ENCODE measurements around the gene SPINK14. TPM values are rescaled to one million over a fixed set of nuclear protein-coding genes. Genes with fewer than 3 reads are reported as not detected.

Gene SPINK14
- total and polyA plus RNA-seq, 2 of the 13 experiments (the other 11 are each of a cell fraction or from before 2014, with no cell fraction given) = not detected

DNA sequence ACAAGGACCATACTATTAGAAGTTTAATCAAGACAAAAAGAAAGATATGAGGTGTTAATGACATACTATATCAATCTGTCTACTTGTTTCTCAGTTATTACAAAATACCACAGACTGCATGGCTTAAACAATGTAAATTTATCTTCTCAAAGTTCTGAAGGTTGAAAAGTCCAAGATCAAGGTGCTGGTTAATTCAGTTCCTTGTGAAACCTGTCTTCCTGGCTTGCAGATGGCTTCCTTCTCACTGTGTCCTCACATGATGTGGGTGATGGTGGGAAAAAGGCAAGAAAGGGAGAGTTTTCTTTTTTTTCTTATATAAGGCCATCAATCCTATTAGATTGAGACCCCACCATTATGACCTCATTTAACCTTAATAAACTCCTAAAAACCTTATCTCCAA, 15.6 kb upstream of the SPINK14 start (continued):
- TF ChIP-seq KDM6A (CRISPR knock-in tag; IDR thresholded peaks at IDR 0.05; ENCODE audit: low read depth) = no peak
- TF ChIP-seq ZNF720 (CRISPR knock-in tag; IDR thresholded peaks at IDR 0.05) = no peak
- TF ChIP-seq TBP (CRISPR knock-in tag; IDR thresholded peaks at IDR 0.05) = no peak
- no peak for TF ChIP-seq PTBP1 (IDR thresholded peaks at IDR 0.05; ENCODE audit: low read depth, low read length, poor library complexity, severe bottlenecking)
- TF ChIP-seq, protein P1, sequence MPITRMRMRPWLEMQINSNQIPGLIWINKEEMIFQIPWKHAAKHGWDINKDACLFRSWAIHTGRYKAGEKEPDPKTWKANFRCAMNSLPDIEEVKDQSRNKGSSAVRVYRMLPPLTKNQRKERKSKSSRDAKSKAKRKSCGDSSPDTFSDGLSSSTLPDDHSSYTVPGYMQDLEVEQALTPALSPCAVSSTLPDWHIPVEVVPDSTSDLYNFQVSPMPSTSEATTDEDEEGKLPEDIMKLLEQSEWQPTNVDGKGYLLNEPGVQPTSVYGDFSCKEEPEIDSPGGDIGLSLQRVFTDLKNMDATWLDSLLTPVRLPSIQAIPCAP (CRISPR knock-in tag; IDR thresholded peaks at IDR 0.05; ENCODE audit: low read depth) = no peak

DNA sequence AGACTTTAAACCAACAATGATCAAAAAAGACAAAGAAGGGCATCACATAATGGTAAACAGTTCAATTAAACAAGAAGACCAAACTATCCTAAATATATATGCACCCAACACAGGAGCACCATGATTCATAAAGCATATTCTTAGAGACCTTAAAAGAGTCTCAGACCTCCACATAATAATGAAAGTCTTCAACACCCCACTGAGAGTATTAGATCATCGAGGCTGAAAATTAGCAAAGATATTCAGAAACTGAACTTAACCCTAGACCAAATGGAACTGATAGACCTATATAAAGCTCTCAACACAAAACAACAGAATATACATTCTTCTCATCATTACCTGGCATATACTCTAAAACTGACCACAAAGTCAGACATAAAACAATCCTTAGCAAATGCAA, 11.7 kb upstream of the SPINK14 start:
- 0% methylated on average over 1 of the region's 1 CpG for WGBS (ENCODE audit: low lambda C conversion rate)
- no peak overlapping the region for H3K4me2 ChIP-seq (ENCODE audit: low read depth, low read length)
- FAIRE-seq = no peak

More for the DNA sequence above, 11.7 kb upstream of the SPINK14 start:
- ATAC-seq (no peak), DNase-seq (ENCODE audit: low spot score) (no peak)
- Histone ChIP-seq H3K4me3 (replicated peaks in 1 of 3; ENCODE audit: insufficient read depth in 1 of 3, low read depth in 2 of 3, low read length in 3 of 3) (no peak overlapping the region), H3K27me3 (ENCODE audit: control insufficient read depth in 1 of 2, insufficient read depth in 2 of 2, low read length in 2 of 2) (no peaks in the 10 kb centered on the region), H3K27ac (ENCODE audit: extremely low read length, insufficient read depth, low read length) (no peak overlapping the region), H2AFZ (ENCODE audit: low read length) (no peak overlapping the region), H3K79me2 (ENCODE audit: insufficient read depth, low read length) (no peaks in the 10 kb centered on the region), H4K20me1 (ENCODE audit: insufficient read depth, low read length) (no peaks in the 10 kb centered on the region), H3K9ac (ENCODE audit: insufficient read depth, low read depth, low read length) (no peak overlapping the region), H3K9me3 (ENCODE audit: low read length) (peaks cover 3% of the 10 kb centered on the region; the same call in 1 of the 2 replicates), H3K36me3 (replicated peaks in 1 of 2; ENCODE audit: control insufficient read depth in 1 of 2, insufficient read depth in 2 of 2, low read length in 2 of 2) (no peaks in the 10 kb centered on the region), H3K4me1 (ENCODE audit: insufficient read depth, low read length) (no peaks in the 10 kb centered on the region)
- BruUV-seq (replicated peaks) = no TSS peak
- TF ChIP-seq, protein P2, sequence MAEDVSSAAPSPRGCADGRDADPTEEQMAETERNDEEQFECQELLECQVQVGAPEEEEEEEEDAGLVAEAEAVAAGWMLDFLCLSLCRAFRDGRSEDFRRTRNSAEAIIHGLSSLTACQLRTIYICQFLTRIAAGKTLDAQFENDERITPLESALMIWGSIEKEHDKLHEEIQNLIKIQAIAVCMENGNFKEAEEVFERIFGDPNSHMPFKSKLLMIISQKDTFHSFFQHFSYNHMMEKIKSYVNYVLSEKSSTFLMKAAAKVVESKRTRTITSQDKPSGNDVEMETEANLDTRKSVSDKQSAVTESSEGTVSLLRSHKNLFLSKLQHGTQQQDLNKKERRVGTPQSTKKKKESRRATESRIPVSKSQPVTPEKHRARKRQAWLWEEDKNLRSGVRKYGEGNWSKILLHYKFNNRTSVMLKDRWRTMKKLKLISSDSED (CRISPR knock-in tag; IDR thresholded peaks at IDR 0.05) = no peak
- TF ChIP-seq ZNF615 (CRISPR knock-in tag; IDR thresholded peaks at IDR 0.05; ENCODE audit: borderline replicate concordance) = no peak
- TF ChIP-seq, protein P3, sequence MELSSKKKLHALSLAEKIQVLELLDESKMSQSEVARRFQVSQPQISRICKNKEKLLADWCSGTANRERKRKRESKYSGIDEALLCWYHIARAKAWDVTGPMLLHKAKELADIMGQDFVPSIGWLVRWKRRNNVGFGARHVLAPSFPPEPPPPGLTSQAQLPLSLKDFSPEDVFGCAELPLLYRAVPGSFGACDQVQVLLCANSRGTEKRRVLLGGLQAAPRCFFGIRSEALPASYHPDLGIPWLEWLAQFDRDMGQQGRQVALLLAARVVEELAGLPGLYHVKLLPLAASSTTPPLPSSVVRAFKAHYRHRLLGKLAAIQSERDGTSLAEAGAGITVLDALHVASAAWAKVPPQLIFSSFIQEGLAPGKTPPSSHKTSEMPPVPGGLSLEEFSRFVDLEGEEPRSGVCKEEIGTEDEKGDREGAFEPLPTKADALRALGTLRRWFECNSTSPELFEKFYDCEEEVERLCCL (CRISPR knock-in tag; IDR thresholded peaks at IDR 0.05; ENCODE audit: borderline replicate concordance) = no peak
- TF ChIP-seq, protein P4, sequence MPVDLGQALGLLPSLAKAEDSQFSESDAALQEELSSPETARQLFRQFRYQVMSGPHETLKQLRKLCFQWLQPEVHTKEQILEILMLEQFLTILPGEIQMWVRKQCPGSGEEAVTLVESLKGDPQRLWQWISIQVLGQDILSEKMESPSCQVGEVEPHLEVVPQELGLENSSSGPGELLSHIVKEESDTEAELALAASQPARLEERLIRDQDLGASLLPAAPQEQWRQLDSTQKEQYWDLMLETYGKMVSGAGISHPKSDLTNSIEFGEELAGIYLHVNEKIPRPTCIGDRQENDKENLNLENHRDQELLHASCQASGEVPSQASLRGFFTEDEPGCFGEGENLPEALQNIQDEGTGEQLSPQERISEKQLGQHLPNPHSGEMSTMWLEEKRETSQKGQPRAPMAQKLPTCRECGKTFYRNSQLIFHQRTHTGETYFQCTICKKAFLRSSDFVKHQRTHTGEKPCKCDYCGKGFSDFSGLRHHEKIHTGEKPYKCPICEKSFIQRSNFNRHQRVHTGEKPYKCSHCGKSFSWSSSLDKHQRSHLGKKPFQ (CRISPR knock-in tag; IDR thresholded peaks at IDR 0.05; ENCODE audit: insufficient replicate concordance) = no peak
- TF ChIP-seq ZNF24 (IDR thresholded peaks at IDR 0.05) = no peak
- no peak for TF ChIP-seq SMC3 (IDR thresholded peaks at IDR 0.05; ENCODE audit: low read length)
- TF ChIP-seq ZNF550 (CRISPR knock-in tag; IDR thresholded peaks at IDR 0.05; ENCODE audit: borderline replicate concordance) = no peak
- TF ChIP-seq ZFP41 (CRISPR knock-in tag; IDR thresholded peaks at IDR 0.05; ENCODE audit: borderline replicate concordance) = no peak
- no peak for TF ChIP-seq ZNF891 (CRISPR knock-in tag; IDR thresholded peaks at IDR 0.05)
- TF ChIP-seq, protein P5, sequence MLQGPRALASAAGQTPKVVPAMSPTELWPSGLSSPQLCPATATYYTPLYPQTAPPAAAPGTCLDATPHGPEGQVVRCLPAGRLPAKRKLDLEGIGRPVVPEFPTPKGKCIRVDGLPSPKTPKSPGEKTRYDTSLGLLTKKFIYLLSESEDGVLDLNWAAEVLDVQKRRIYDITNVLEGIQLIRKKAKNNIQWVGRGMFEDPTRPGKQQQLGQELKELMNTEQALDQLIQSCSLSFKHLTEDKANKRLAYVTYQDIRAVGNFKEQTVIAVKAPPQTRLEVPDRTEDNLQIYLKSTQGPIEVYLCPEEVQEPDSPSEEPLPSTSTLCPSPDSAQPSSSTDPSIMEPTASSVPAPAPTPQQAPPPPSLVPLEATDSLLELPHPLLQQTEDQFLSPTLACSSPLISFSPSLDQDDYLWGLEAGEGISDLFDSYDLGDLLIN (CRISPR knock-in tag; IDR thresholded peaks at IDR 0.05; ENCODE audit: borderline replicate concordance) = no peak
- POLR2A ChIA-PET = no interaction called here
- CTCF ChIA-PET (ENCODE audit: low intra/inter-chr PET ratio, low total read pairs) = no interaction called here
- in situ Hi-C loops (cut with HindIII; ENCODE audit: extremely low pct_ligation_motif_present, low pct_unique_long_range_greater_than_20kb) = no loop called here
- intact Hi-C loops (cut with micrococcal nuclease; ENCODE audit: unreplicated experiment) = no loop called here
